ENCODE measurements around the gene PSMB5.

The PSMB5 gene

DNA sequence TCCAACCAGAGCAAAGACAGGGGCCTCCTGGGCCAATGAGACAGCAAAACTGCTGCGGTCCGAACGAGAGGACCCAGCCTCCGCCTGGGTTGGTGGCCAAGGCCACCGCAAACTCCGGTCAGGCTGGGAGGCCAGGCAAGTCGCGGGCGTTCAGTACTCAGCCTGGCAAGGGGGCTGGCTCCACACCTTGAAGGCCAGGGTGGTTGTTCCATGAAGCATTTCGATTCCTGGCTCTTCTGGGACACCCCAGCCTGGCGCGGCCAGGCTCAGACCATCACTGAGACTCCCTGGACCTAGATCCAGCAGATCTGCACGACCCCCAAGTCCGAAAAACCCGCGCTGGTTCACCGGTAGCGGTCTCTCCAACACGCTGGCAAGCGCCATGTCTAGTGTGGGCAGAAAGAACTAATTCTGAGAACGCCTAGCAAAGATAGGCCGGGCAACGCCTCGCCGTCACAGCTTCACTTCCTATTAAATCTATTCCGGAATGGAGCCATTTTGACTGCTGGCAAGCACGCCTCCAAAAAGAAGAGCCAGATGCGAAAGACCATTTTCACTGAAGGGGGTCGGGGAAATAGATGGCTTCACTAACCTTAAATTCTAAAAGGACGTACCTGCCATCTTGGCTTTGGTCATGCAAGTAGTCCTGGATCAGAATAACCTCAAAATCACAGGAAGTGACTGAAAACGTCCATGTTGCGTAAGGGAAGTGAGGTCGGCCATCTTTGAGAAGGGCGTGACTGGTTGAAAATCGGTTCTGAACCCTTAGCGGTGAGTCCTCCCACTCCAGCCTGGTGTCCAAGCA, at the start of gene PSMB5:
PSMB5 (minus strand) TSS at position 403 of the 805 bp plus-strand sequence; CDS start at position 384, 19 bp downstream.
- TF ChIP-seq L3MBTL2 (conservative IDR thresholded peaks at IDR 0.05): no peak
- peak; percentile 85 for TF ChIP-seq NFRKB (IDR thresholded peaks at IDR 0.05)
- peak; percentile 70 for TF ChIP-seq ELF4 (IDR thresholded peaks at IDR 0.05)
- no peak for TF ChIP-seq ARNT (IDR thresholded peaks at IDR 0.05)
- no peak for TF ChIP-seq CTBP1 (IDR thresholded peaks at IDR 0.05; ENCODE audit: borderline replicate concordance)
- TF ChIP-seq LEF1 (IDR thresholded peaks at IDR 0.05; ENCODE audit: borderline replicate concordance): no peak
- DNase-seq (ENCODE audit: extremely low spot score): peak; percentile 92
- ChIA-PET POLR2A (interaction anchor here (0.6 to 2.8 kb wide), 7 partner anchors 10 to 262 kb away, joined by 3 to 20 read pairs (median 4); no protein-coding TSS in a partner anchor), CTCF (interaction anchor here (1.3 kb wide), 1 partner anchor 48 kb away, joined by 3 read pairs; no protein-coding TSS in a partner anchor)

DNA sequence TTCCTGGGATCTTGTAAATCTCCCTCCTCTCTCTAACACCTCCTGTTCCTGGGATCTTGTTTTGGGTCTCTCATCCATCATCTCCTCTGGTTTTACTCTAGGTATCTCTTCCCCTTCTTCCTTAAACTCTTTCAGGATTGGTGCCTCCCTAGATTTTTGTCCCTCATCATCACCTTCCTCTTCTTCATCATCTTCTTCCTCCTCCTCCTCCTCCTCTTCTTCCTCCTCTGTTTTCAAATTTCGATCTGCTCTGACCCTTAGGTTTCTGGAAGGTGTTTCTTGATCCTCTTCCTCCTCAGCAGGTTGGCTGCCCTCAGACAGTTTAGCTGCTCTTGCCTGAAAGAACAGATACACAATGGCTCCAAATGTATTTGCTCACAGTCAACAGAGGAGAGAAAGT, 45.8 kb upstream of the PSMB5 start:
- no peak for DNase-seq (ENCODE audit: extremely low spot score)
- TF ChIP-seq ZNF384 (IDR thresholded peaks at IDR 0.05): no peak
- TF ChIP-seq NFRKB (IDR thresholded peaks at IDR 0.05): no peak
- TF ChIP-seq FOXM1 (IDR thresholded peaks at IDR 0.05; ENCODE audit: borderline replicate concordance): no peak
- no peak for TF ChIP-seq SP1 (IDR thresholded peaks at IDR 0.05)
- no peak for TF ChIP-seq BHLHE40 (IDR thresholded peaks at IDR 0.05; ENCODE audit: borderline replicate concordance)
- no peak for TF ChIP-seq SUZ12 (IDR thresholded peaks at IDR 0.05)
- no peak for TF ChIP-seq HDGF (IDR thresholded peaks at IDR 0.05; ENCODE audit: borderline replicate concordance)
- TF ChIP-seq FOXA1 (IDR thresholded peaks at IDR 0.05): no peak
- TF ChIP-seq L3MBTL2 (conservative IDR thresholded peaks at IDR 0.05): no peak
- TF ChIP-seq LEF1 (IDR thresholded peaks at IDR 0.05; ENCODE audit: borderline replicate concordance): no peak
- no peak for TF ChIP-seq ELF4 (IDR thresholded peaks at IDR 0.05)
- TF ChIP-seq FOXK2 (IDR thresholded peaks at IDR 0.05): no peak
- TF ChIP-seq CTBP1 (IDR thresholded peaks at IDR 0.05; ENCODE audit: borderline replicate concordance): no peak
- TF ChIP-seq TARDBP (IDR thresholded peaks at IDR 0.05): no peak
- no peak for TF ChIP-seq ARNT (IDR thresholded peaks at IDR 0.05)
- ChIA-PET CTCF (interaction anchor here (1.0 kb wide), 1 partner anchor 12 kb away, joined by 3 read pairs; no protein-coding TSS in a partner anchor), POLR2A (interaction anchor here (1.2 to 3.1 kb wide), 3 partner anchors 9 to 15 kb away, joined by 3 to 18 read pairs (median 3); partner anchors contain the start of genes ACIN1 and C14orf119)

DNA sequence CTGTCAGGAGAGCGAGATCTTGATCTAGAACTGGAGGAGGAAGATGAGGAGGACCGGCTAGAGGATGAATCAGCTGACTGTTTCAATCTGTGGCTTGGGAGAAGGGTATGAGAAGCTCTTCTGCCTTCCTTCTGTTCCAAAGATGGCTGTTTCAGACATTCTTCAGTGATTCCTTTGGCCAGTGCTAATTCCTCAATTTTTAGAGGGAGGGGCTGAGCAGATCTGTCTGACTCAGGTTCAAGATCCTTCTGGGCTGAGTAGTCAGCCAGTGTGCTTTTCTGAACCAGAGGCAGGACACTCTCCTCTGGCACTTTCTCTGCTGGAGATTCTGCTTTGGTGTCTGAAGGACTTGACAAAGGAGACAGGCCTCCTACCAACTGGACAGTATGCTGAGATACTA, 45.0 kb upstream of the PSMB5 start:
- POLR2A ChIA-PET: no interaction called here
- CTCF ChIA-PET: interaction anchor here (1.0 kb wide), 1 partner anchor 11 kb away, joined by 3 read pairs; no protein-coding TSS in a partner anchor
- no peak for TF ChIP-seq FOXK2 (IDR thresholded peaks at IDR 0.05)
- no peak for DNase-seq (ENCODE audit: extremely low spot score)

DNA sequence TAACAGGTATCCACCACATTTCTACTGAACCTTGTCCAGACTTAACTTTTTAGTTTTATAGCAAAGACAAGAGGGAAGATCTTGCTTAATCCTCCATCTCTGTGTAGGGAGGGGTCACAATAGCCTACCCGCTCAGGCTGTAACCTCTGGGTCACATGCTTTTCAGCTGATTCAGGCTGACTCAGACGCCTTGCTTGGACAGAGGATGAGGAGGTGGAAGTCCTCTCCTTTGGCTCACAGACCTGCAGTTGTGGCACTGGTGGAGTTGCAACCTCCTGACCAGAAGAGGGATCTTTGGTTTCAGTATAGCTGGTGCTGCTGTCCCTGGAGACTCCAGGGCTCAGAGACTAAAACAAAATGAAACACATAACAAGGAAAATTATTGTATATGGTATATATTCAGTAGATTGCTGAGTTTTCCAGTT, 44.0 kb upstream of the PSMB5 start:
- DNase-seq (ENCODE audit: extremely low spot score): no peak
- TF ChIP-seq SUZ12 (IDR thresholded peaks at IDR 0.05): no peak
- TF ChIP-seq, protein P1, sequence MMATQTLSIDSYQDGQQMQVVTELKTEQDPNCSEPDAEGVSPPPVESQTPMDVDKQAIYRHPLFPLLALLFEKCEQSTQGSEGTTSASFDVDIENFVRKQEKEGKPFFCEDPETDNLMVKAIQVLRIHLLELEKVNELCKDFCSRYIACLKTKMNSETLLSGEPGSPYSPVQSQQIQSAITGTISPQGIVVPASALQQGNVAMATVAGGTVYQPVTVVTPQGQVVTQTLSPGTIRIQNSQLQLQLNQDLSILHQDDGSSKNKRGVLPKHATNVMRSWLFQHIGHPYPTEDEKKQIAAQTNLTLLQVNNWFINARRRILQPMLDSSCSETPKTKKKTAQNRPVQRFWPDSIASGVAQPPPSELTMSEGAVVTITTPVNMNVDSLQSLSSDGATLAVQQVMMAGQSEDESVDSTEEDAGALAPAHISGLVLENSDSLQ (IDR thresholded peaks at IDR 0.05): no peak
- no peak for TF ChIP-seq NFRKB (IDR thresholded peaks at IDR 0.05)
- no peak for TF ChIP-seq SP1 (IDR thresholded peaks at IDR 0.05)
- TF ChIP-seq FOXM1 (IDR thresholded peaks at IDR 0.05; ENCODE audit: borderline replicate concordance): no peak
- no peak for TF ChIP-seq BHLHE40 (IDR thresholded peaks at IDR 0.05; ENCODE audit: borderline replicate concordance)
- no peak for TF ChIP-seq LEF1 (IDR thresholded peaks at IDR 0.05; ENCODE audit: borderline replicate concordance)
- no peak for TF ChIP-seq HDGF (IDR thresholded peaks at IDR 0.05; ENCODE audit: borderline replicate concordance)
- no peak for TF ChIP-seq FOXA1 (IDR thresholded peaks at IDR 0.05)
- no peak for TF ChIP-seq ZNF384 (IDR thresholded peaks at IDR 0.05)
- CTCF ChIA-PET: interaction anchor here (1.4 to 2.8 kb wide), 2 partner anchors 8 to 10 kb away, joined by 3 to 27 read pairs; no protein-coding TSS in a partner anchor
- POLR2A ChIA-PET: interaction anchor here (1.2 to 2.9 kb wide), 2 partner anchors 16 kb away, joined by 3 to 27 read pairs; partner anchors contain the start of genes ACIN1 and C14orf119

DNA sequence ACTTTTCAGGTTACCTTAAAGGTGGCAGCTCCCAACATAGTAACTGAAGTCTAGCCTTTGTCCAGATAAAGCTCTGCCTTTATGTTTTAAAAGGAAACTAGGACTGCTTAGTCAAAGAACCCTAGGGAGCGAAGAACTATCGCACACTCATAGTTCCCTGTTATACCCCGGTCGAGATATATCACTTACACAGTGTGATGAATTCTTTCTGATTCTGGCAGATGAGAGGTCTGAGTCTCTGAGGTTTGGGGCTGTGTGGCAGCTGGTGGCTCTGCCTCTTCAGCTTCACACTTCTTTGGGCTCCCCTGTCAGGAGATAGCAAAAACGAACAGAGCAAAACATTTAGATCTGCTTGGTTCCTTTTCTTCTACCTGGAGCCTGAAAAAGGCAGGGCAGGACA, 43.3 kb upstream of the PSMB5 start:
- CTCF ChIA-PET: interaction anchor here (0.9 to 2.8 kb wide), 9 partner anchors 8 to 104 kb away, joined by 3 to 27 read pairs (median 4); no protein-coding TSS in a partner anchor
- TF ChIP-seq TARDBP (IDR thresholded peaks at IDR 0.05) (no peak), ZNF384 (IDR thresholded peaks at IDR 0.05) (no peak), CTBP1 (IDR thresholded peaks at IDR 0.05; ENCODE audit: borderline replicate concordance) (no peak), FOXM1 (IDR thresholded peaks at IDR 0.05; ENCODE audit: borderline replicate concordance) (no peak), ARNT (IDR thresholded peaks at IDR 0.05) (no peak), FOXA1 (IDR thresholded peaks at IDR 0.05) (no peak), L3MBTL2 (conservative IDR thresholded peaks at IDR 0.05) (no peak), BHLHE40 (IDR thresholded peaks at IDR 0.05; ENCODE audit: borderline replicate concordance) (no peak), NFRKB (IDR thresholded peaks at IDR 0.05) (no peak), FOXK2 (IDR thresholded peaks at IDR 0.05) (no peak), LEF1 (IDR thresholded peaks at IDR 0.05; ENCODE audit: borderline replicate concordance) (no peak)
- DNase-seq (ENCODE audit: extremely low spot score): no peak
- POLR2A ChIA-PET: interaction anchor here (1.2 to 2.9 kb wide), 3 partner anchors 16 to 122 kb away, joined by 3 to 27 read pairs (median 3); partner anchors contain the start of genes ACIN1 and C14orf119

DNA sequence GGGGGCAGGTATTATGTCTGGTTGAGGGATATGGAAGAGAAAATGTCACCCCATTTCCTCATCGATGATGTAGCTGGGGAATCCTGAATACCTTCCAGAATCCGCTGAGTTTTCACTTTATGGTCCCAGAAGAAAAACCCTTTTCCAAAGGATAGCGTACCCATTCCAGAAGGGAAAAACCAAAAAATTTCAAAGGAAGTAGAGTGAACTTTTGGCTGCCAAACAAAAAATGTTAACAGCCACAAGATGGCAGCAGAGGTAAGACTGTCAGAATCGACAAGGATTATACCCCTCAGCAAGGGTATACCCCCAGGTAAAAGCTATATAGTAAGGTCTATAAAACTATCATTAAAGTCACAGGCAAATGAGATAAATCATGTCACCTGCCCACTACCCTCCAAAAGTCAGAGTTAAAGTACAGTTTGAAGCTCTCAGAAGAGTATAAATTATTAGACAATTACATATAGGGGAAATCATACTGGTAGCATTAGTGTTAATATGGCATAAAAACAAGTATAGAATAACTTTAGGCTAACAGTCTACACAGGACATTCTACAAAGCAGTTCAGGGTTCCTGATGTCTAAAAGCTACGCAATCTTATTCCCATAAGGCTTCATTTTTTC, 42.2 kb upstream of the PSMB5 start:
- TF ChIP-seq ZNF384 (IDR thresholded peaks at IDR 0.05): no peak
- no peak for TF ChIP-seq BHLHE40 (IDR thresholded peaks at IDR 0.05; ENCODE audit: borderline replicate concordance)
- TF ChIP-seq, protein P1 (IDR thresholded peaks at IDR 0.05): peak; percentile 38; the same call in 1 of the 2 replicates
- TF ChIP-seq SUZ12 (IDR thresholded peaks at IDR 0.05): no peak
- TF ChIP-seq FOXM1 (IDR thresholded peaks at IDR 0.05; ENCODE audit: borderline replicate concordance): no peak
- CTCF ChIA-PET: interaction anchor here (0.6 to 2.8 kb wide), 22 partner anchors 8 to 520 kb away, joined by 3 to 27 read pairs (median 4); partner anchors contain the start of genes ACIN1, C14orf119 and SLC7A8
- POLR2A ChIA-PET: interaction anchor here (1.3 to 2.9 kb wide), 2 partner anchors 18 to 121 kb away, joined by 3 to 27 read pairs; partner anchors contain the start of genes ACIN1 and C14orf119
- DNase-seq (ENCODE audit: extremely low spot score): peak; percentile 40
